ENCODE measurements around the gene PLD6.

DNA sequence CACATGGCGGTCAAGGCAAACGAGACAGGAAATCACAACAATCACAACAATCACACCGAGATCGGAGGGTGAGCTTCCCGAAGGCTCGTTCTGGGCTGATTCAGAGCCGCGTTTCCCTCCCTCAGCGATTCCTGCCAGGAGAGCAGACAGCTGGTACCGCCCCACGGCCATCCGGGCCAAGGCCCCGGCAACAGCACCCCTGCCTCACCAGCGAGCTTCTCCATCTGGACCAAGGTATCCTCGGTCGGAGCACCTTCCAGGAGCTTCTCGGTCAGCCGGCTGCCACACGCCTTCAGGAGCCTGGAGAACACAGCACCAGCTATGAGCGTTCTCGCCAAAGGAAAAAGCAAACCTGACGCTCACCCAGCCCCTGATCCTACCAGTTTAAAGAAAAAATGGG, 15.2 kb upstream of the PLD6 start:
- TF ChIP-seq, protein P1, sequence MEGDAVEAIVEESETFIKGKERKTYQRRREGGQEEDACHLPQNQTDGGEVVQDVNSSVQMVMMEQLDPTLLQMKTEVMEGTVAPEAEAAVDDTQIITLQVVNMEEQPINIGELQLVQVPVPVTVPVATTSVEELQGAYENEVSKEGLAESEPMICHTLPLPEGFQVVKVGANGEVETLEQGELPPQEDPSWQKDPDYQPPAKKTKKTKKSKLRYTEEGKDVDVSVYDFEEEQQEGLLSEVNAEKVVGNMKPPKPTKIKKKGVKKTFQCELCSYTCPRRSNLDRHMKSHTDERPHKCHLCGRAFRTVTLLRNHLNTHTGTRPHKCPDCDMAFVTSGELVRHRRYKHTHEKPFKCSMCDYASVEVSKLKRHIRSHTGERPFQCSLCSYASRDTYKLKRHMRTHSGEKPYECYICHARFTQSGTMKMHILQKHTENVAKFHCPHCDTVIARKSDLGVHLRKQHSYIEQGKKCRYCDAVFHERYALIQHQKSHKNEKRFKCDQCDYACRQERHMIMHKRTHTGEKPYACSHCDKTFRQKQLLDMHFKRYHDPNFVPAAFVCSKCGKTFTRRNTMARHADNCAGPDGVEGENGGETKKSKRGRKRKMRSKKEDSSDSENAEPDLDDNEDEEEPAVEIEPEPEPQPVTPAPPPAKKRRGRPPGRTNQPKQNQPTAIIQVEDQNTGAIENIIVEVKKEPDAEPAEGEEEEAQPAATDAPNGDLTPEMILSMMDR (IDR thresholded peaks at IDR 0.05): no peak
- no peak for TF ChIP-seq POLR2A (IDR thresholded peaks at IDR 0.05)
